Activated T-helper 17 cell treated with anti-CD3 and anti-CD28 coated beads, Interleukin-2, amount 50 U/mL, for 72 hours (primary cell): ENCODE results near the gene RALGAPA1. TPM values are rescaled to one million over a fixed set of nuclear protein-coding genes. Genes with fewer than 3 reads are reported as not detected.
"Not testable (repeated sequence)": the region's sequence is repeated elsewhere in the genome, so short reads cannot be mapped to it uniquely, and the experiment has no call there.

Experiments used
- ATAC-seq: fragments of 150-1000 bp; cut with Tn5 transposase; replicated peaks from 2 replicates; pipeline ENCODE4 v1.10.0; 2021; ENCODE audit warnings: mild to moderate bottlenecking, moderate library complexity
- H3K27ac Mint-ChIP-seq: one replicate; pipeline ENCODE4 v1.8.0; 2022; ENCODE audit warnings: mixed read lengths
- H3K27me3 Mint-ChIP-seq: one replicate; pipeline ENCODE4 v1.8.0; 2022; ENCODE audit warnings: mixed read lengths
- H3K36me3 Mint-ChIP-seq: one replicate; pipeline ENCODE4 v1.8.0; 2022; ENCODE audit warnings: low read depth, mild to moderate bottlenecking, mixed read lengths
- H3K4me1 Mint-ChIP-seq: one replicate; pipeline ENCODE4 v1.8.0; 2022; ENCODE audit warnings: mixed read lengths
- H3K4me3 Mint-ChIP-seq: one replicate; pipeline ENCODE4 v1.8.0; 2022; ENCODE audit warnings: mild to moderate bottlenecking, mixed read lengths
- H3K9me3 Mint-ChIP-seq: one replicate; pipeline ENCODE4 v1.8.0; 2022; ENCODE audit warnings: mixed read lengths
- total RNA-seq, 2 donors: library from RNA; stranded (reverse); gene quantifications; one replicate each; pipeline ENCODE4 v1.2.3, GENCODE V29; 2022

RALGAPA1 gene
- total RNA-seq, 2 donors from 2014 or later, result 32.8 to 36.5 TPM

DNA sequence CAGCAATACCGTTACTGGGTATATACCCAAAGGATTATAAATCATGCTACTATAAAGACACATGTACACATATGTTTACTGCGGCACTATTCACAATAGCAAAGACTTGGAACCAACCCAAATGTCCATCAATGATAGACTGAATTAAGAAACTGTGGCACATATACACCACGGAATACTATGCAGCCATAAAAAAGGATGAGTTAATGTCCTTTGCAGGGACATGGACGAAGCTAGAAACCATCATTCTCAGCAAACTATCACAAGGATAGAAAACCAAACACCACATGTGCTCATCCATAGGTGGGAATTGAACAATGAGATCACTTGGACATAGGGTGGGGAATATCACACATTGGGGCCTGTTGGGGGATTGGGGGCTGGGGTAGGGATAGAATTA, 187.1 kb downstream of the RALGAPA1 start:
- not testable (repeated sequence) for H3K4me1 Mint-ChIP-seq, ATAC-seq, H3K27me3 Mint-ChIP-seq, H3K9me3 Mint-ChIP-seq, H3K4me3 Mint-ChIP-seq, H3K27ac Mint-ChIP-seq
- peaks cover 84% of the 10 kb centered on the region for H3K36me3 Mint-ChIP-seq

GRCh38 chr14:35619998-35620397, 189.1 kb downstream of the RALGAPA1 start:
- H3K27me3 Mint-ChIP-seq, H3K9me3 Mint-ChIP-seq, H3K4me1 Mint-ChIP-seq, H3K4me3 Mint-ChIP-seq, ATAC-seq, H3K27ac Mint-ChIP-seq: not testable (repeated sequence)
- peaks cover 85% of the 10 kb centered on the region for H3K36me3 Mint-ChIP-seq

DNA sequence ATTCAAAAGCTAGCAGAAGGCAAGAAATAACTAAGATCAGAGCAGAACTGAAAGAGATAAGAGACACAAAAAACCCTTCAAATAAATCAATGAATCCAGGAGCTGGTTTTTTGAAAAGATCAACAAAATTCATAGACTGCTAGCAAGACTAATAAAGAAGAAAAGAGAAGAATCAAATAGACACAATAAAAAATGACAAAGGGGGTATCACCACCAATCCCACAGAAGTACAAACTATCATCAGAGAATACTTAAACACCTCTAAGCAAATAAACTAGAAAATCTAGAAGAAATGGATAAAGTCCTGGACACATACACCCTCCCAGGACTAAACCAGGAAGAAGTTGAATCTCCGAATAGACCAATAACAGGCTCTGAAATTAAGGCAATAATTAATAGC, 189.6 kb downstream of the RALGAPA1 start:
- H3K27me3 Mint-ChIP-seq, H3K4me1 Mint-ChIP-seq: not testable (repeated sequence)

GRCh38 chr14:35617500-35617899, 191.6 kb downstream of the RALGAPA1 start:
- Mint-ChIP-seq H3K27ac (no peak overlapping the region), H3K36me3 (peaks cover 82% of the 10 kb centered on the region), H3K4me3 (no peak overlapping the region), H3K27me3 (no peaks in the 10 kb centered on the region), H3K9me3 (peaks cover 4% of the 10 kb centered on the region), H3K4me1 (peaks cover 4% of the 10 kb centered on the region)
- ATAC-seq, result no peak

More for the DNA sequence above, 189.6 kb downstream of the RALGAPA1 start:
- H3K4me3 Mint-ChIP-seq, H3K27ac Mint-ChIP-seq, H3K9me3 Mint-ChIP-seq, ATAC-seq: not testable (repeated sequence)
- peaks cover 83% of the 10 kb centered on the region for H3K36me3 Mint-ChIP-seq

DNA sequence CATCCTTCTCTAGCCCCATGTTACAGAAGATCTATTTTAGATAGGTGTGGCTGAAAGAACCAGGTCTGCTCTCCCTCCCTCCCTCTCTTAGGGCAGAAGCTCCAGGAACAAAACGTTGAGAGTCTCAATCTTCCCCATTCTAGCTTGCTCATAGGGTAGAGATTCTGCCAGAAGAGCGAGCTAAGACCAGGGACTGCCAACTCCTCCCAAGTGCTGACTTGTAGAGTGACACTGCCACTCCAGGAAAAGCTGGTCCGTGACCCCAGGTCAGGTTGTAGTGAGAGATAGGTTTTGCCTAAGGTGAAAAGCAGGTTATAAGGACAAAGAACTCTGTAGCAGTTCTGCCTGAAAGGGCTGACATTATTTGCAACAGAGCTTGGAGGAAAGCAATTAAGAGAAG, 201.7 kb downstream of the RALGAPA1 start:
- Mint-ChIP-seq H3K4me1 (no peaks in the 10 kb centered on the region), H3K27ac (no peak overlapping the region), H3K4me3 (no peak overlapping the region), H3K27me3 (no peaks in the 10 kb centered on the region), H3K36me3 (peaks cover 78% of the 10 kb centered on the region), H3K9me3 (no peaks in the 10 kb centered on the region)
- ATAC-seq, result no peak

DNA sequence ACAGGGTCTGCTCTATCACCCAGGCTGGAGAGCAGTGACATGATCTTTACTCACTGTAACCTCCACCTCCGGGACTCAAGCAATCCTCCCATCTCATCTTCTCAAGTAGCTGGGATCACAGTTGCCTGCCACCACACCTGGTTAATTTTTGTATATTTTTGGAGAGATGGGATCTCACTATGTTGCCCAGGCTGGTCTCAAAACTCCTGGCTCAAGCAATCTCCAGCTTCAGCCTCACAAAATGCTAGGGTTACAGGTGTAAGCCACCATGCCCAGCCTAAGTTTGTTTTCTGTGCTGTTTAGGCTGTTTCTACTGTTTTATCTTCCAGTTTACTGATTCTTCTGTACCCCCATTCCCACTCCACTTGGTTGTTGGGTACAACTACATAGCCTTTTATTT, 208.8 kb downstream of the RALGAPA1 start:
- H3K27me3 Mint-ChIP-seq, result no peaks in the 10 kb centered on the region
- H3K27ac Mint-ChIP-seq, result no peak overlapping the region
- no peak for ATAC-seq
- H3K4me1 Mint-ChIP-seq, result no peaks in the 10 kb centered on the region
- no peak overlapping the region for H3K4me3 Mint-ChIP-seq
- peaks cover 75% of the 10 kb centered on the region for H3K36me3 Mint-ChIP-seq
- no peaks in the 10 kb centered on the region for H3K9me3 Mint-ChIP-seq

GRCh38 chr14:35594616-35595015, 214.5 kb downstream of the RALGAPA1 start:
- no peaks in the 10 kb centered on the region for H3K9me3 Mint-ChIP-seq
- no peak for ATAC-seq
- H3K36me3 Mint-ChIP-seq, result peaks cover 82% of the 10 kb centered on the region
- H3K27ac Mint-ChIP-seq, result no peak overlapping the region
- H3K4me3 Mint-ChIP-seq, result no peak overlapping the region
- no peaks in the 10 kb centered on the region for H3K27me3 Mint-ChIP-seq
- H3K4me1 Mint-ChIP-seq, result no peaks in the 10 kb centered on the region

DNA sequence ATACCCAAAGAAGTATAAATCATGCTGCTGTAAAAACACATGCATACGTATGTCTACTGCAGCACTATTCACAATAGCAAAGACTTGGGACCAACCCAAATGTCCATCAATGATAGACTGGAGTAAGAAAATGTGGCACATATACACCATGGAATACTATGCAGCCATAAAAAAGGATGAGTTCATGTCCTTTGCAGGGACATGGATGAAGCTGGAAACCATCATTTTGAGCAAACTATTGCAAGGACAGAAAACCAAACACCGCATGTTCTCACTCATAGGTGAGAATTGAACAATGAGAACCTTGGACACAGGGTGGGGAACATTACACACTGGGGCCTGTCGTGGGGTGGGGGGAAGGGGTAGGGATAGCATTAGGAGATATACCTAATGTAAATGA, 221.7 kb downstream of the RALGAPA1 start:
- H3K4me3 Mint-ChIP-seq, H3K9me3 Mint-ChIP-seq, H3K27ac Mint-ChIP-seq, H3K4me1 Mint-ChIP-seq, H3K27me3 Mint-ChIP-seq, ATAC-seq: not testable (repeated sequence)
- peaks cover 84% of the 10 kb centered on the region for H3K36me3 Mint-ChIP-seq

- Mint-ChIP-seq H3K4me3 (no peak overlapping the region), H3K36me3 (peaks cover 23% of the 10 kb centered on the region), H3K27ac (no peak overlapping the region), H3K27me3 (no peaks in the 10 kb centered on the region), H3K4me1 (no peaks in the 10 kb centered on the region), H3K9me3 (no peaks in the 10 kb centered on the region)
- ATAC-seq, result no peak
Observed at GRCh38 chr14:35578639-35579038, 230.5 kb downstream of the RALGAPA1 start.

DNA sequence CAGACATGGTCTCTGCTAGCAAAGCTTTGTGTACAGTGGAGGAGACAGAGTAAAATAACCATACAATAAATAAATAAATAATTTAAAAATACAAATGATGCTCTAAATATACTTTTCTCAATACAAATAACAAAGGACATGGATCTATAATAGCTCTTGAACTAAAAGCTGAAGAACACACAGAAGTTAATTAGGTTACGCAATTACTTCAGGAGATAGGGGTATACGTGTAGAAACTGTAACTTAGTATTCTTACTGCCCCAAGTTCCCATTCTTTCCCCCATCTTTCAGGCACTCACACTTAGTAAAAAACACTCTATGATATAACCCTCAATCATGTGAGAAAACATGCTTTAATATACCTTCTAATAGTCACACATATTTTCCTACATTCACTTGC, 231.0 kb downstream of the RALGAPA1 start:
- Mint-ChIP-seq H3K9me3 (no peaks in the 10 kb centered on the region), H3K36me3 (peaks cover 18% of the 10 kb centered on the region), H3K4me1 (no peaks in the 10 kb centered on the region), H3K27me3 (no peaks in the 10 kb centered on the region), H3K4me3 (no peak overlapping the region), H3K27ac (no peak overlapping the region)
- no peak for ATAC-seq

- Mint-ChIP-seq H3K36me3 (peaks cover 26% of the 10 kb centered on the region), H3K9me3 (no peaks in the 10 kb centered on the region), H3K4me3 (no peak overlapping the region), H3K4me1 (no peaks in the 10 kb centered on the region), H3K27ac (no peak overlapping the region), H3K27me3 (no peaks in the 10 kb centered on the region)
- no peak for ATAC-seq
Observed at GRCh38 chr14:35576856-35577255, 232.2 kb downstream of the RALGAPA1 start.

DNA sequence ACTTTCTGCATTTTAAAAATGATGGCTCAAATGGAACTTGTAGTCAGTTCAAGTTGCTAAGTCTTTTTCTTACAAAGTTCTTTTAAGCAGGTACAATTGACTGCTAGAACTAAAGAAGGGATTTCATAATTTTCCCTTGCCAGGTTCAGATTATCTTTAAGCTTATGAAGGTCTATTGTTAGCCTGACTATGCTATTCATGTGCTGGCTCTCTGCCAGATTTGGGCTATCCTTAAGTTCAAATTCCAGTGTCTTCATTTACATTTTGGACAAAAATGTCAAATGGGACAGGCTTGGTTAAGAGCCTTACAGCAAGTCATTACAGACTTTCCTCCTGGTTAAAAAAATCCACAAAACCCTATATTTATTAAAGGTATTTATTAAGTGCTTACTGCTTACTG, 232.8 kb downstream of the RALGAPA1 start:
- Mint-ChIP-seq H3K27me3 (no peaks in the 10 kb centered on the region), H3K4me1 (no peaks in the 10 kb centered on the region), H3K4me3 (no peak overlapping the region), H3K36me3 (peaks cover 32% of the 10 kb centered on the region), H3K9me3 (no peaks in the 10 kb centered on the region), H3K27ac (no peak overlapping the region)
- ATAC-seq, result no peak

DNA sequence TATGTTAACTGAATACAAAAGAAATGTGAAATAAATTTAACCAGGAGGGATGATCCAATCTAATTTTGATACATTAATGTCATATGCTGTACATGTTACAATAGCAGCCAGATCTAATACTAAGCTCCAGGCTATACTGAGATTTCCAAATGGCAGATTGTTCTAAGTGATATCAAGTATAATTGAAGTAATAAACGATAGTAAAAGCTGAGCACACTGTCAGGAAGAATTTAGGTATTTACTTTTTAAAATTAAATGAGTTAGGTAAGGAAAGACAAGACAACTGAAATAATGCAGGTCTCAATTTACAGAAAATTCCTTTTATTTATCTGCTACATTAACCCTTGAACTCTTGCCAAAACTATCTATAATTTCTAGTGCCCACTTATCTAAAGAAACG, 235.2 kb downstream of the RALGAPA1 start:
- no peak for ATAC-seq
- H3K36me3 Mint-ChIP-seq, result peaks cover 43% of the 10 kb centered on the region
- H3K4me3 Mint-ChIP-seq, result no peak overlapping the region
- no peaks in the 10 kb centered on the region for H3K9me3 Mint-ChIP-seq
- no peaks in the 10 kb centered on the region for H3K4me1 Mint-ChIP-seq
- no peak overlapping the region for H3K27ac Mint-ChIP-seq
- H3K27me3 Mint-ChIP-seq, result no peaks in the 10 kb centered on the region

DNA sequence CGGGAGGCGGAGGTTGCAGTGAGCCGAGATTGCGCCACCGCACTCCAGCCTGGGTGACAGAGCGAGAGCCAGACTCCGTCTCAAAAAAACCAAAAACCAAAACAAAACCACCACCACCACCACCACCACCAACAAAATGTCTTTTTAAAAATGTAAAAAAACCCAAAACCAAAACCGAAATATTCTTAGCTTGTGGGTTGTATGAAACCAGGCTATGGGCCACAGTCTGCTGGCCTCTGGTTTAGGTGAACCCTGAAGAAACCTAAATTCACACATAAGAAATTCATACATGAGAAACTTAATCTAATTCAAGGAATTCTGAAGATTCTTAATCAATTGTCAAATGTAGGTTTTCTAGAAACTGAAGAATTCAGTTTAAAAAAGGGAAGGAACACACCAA, 237.5 kb downstream of the RALGAPA1 start:
- H3K4me3 Mint-ChIP-seq, result no peak overlapping the region
- H3K27ac Mint-ChIP-seq, result no peak overlapping the region
- H3K9me3 Mint-ChIP-seq, result no peaks in the 10 kb centered on the region
- no peaks in the 10 kb centered on the region for H3K4me1 Mint-ChIP-seq
- ATAC-seq, result no peak
- H3K27me3 Mint-ChIP-seq, result no peaks in the 10 kb centered on the region
- peaks cover 43% of the 10 kb centered on the region for H3K36me3 Mint-ChIP-seq

DNA sequence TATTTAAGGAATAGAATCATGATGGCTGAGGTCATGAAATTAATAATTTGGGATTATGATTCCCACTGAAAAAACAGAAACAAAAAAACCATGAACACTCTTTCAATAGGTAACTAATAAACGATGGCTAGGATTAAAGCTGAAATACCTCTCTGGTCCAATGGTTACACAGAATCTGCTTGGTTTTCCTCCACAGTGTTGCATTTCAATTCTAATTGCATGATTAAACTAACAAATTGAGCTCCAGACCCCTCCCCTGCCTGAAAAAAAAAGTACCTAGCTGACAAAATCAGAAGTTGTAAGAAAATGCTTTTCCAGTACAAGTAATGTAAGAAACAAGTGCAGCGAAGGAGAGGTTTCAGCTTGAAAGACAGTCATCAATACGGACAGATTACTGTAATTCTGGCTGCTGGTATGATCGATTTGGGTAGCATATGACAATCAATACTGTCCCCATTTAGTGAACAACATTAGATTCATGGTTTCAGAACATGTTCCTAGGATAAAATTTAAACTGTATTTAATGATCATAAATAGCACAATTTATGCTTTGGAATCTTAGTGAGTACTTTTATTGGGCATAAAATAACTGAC, 243.1 kb downstream of the RALGAPA1 start:
- Mint-ChIP-seq H3K27ac (no peak overlapping the region), H3K27me3 (no peaks in the 10 kb centered on the region), H3K4me1 (no peaks in the 10 kb centered on the region), H3K36me3 (peaks cover 22% of the 10 kb centered on the region), H3K4me3 (no peak overlapping the region), H3K9me3 (no peaks in the 10 kb centered on the region)
- ATAC-seq, result no peak

DNA sequence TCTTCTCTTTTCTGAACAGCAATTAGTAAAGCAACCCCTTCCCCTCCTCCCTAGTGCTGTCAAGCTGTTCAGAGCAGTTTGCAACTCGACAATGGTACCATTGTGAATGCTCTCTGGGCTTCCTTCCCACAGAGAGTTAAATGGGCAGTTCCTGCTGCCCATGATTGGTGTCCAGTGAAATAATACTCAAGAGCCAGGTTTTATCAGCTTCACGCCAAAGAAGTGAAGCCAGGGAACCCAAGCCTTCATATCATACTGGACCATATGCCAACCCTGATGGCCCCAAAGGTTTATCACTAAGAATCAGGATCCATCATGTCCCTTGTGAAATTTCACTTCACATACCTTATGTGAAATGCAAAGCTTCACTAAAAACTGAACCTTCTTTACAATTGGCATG, 250.4 kb downstream of the RALGAPA1 start:
- Mint-ChIP-seq H3K36me3 (no peaks in the 10 kb centered on the region), H3K27ac (no peak overlapping the region), H3K4me1 (no peaks in the 10 kb centered on the region), H3K9me3 (no peaks in the 10 kb centered on the region), H3K27me3 (no peaks in the 10 kb centered on the region), H3K4me3 (no peak overlapping the region)
- ATAC-seq, result no peak
